GM18907 (cell line): ENCODE data around the gene UBTF.

ENCODE experiments used
- ATAC-seq: cut with Tn5 transposase; IDR thresholded peaks from one replicate; pipeline ENCODE4 v1.9.1; 2021; ENCODE audit warnings: mild to moderate bottlenecking, moderate library complexity; ENCODE audit not compliant: unreplicated experiment

Gene UBTF, protein sequence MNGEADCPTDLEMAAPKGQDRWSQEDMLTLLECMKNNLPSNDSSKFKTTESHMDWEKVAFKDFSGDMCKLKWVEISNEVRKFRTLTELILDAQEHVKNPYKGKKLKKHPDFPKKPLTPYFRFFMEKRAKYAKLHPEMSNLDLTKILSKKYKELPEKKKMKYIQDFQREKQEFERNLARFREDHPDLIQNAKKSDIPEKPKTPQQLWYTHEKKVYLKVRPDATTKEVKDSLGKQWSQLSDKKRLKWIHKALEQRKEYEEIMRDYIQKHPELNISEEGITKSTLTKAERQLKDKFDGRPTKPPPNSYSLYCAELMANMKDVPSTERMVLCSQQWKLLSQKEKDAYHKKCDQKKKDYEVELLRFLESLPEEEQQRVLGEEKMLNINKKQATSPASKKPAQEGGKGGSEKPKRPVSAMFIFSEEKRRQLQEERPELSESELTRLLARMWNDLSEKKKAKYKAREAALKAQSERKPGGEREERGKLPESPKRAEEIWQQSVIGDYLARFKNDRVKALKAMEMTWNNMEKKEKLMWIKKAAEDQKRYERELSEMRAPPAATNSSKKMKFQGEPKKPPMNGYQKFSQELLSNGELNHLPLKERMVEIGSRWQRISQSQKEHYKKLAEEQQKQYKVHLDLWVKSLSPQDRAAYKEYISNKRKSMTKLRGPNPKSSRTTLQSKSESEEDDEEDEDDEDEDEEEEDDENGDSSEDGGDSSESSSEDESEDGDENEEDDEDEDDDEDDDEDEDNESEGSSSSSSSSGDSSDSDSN

DNA sequence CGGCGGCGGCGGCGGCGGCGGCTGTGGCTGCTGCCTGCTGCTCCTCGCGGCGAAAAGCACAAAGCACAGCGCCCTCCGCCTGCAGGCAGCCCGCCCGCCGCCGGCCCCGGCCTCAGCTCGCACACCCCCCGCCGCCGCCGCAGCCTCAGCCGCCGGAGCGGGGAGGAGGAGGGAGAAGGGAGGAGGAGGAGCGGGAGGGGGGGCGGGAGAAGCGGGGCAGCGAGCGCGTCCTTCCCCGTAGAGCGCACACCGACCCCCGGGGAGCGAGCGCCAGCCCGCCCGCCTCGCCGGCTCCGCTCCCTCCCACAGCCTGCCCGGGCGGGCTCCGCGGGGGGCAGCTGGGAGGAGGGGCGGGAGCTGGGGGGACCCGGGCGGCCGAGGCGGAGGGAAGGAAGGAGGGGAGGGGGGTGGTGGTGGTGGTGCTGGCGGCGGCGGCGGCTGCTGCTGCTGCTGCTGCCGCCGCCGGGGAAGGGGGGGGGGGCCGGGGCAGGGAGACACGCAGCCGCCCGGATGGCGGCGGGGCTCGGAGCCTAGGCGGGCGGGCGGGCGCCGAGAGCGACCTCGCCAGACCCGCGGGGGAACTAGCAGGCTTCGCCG is at the start of gene UBTF:
UBTF (minus strand) TSS at position 60 of the 597 bp plus-strand sequence. CDS start 1,446 bp downstream, outside the sequence.
- peak; percentile 24 for ATAC-seq

GRCh38 chr17:44268709-44269534 is 49.4 kb upstream of the UBTF start:
- no peak for ATAC-seq

DNA sequence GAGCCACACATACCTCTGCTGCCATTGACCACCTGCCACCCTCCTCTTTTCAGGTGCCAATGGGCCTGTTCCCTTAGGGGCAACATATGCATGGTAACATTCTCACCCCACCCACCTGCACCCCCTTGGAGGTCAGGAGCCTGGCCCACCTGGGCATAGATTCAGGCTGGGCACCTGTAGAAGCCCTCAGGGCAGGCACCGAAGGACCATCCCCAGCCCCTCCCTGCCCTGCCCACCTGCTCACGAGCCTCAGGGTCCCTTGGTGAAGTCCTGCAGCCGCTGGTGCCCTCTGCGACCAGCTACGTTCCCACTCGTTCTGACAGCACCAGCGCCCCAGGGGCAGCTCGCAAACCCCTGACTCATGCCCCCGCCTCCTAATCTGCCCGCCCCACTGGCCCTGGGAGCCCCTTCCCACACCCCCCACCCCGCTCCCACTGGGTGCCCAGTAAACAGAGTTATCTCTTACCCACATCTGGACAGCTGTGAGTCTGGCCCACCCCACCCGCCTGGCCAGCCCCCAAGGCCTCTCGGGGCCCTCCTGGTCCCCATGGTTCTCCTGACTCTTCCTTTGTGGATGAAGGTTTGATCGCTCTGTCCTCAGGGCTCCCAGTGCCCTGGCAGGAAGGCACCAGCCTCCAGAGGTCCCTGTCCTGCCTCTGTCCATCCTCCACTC is 48.5 kb upstream of the UBTF start, which contains the start of gene SLC4A1:
SLC4A1 (minus strand) TSS at position 318 of the 673 bp plus-strand sequence. CDS start 5,269 bp downstream, outside the sequence.
- ATAC-seq, result no peak

GRCh38 chr17:44267165-44267455 is 47.6 kb upstream of the UBTF start:
- no peak for ATAC-seq

DNA sequence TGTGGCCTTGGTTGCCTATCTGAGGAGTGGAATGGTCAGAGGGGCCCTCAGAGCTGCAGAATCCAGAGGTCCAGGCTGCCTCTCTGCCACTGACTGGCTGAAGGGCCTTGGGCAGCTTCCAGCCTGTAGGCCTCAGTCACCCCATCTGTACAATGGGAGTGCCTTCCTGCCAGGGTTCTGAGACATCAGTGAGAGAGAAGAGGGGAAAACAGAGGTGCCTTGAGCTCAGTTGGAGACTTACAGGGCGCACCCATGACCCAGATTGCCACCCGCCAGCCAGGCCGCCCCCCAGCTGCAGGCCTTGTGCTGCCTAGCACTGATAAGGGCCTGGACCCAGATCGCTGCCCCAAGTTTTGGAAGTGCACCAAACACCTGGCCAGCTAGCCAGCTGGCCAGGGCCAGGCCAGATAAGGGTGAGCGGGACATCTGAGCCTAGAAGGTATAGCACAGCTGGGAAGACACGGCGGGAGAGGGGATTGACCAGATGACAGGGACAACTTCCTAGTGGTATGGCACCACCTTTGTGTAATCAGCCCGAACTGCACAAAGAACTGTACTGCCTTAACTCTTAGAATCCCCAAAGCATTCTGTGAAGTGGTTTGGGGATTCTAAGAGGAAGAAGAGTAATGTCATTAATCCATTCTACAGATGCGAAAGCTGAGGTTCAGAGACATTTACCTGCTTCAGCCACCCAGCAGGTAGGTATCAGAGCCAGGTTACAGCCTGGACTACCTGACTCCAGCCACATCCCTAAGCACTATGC is 47.1 kb upstream of the UBTF start:
- no peak for ATAC-seq

GRCh38 chr17:44263345-44263902 is 43.9 kb upstream of the UBTF start:
- ATAC-seq, result no peak

- no peak for ATAC-seq
Measured at GRCh38 chr17:44262654-44263225, 43.3 kb upstream of the UBTF start.

DNA sequence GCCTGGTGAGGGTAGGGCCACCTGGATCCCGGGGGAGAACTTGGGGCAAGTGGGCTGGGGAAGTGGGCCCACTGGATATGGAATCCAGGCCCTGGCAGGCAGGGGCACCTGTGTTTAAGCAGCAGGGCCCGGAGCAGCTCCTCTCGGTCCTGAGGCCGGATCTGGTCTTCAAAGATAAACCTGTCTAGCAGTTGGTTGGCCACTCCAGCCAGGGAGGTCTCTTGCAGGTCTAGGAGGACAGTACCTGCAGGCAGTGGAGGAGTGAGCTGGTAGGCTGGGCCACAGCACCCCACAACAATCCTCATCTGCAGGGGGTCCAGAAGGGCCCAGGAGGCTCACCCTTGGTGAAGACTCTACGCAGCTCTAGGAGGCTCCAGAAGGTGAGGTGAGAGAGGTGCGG is 40.8 kb upstream of the UBTF start:
- ATAC-seq, result no peak

DNA sequence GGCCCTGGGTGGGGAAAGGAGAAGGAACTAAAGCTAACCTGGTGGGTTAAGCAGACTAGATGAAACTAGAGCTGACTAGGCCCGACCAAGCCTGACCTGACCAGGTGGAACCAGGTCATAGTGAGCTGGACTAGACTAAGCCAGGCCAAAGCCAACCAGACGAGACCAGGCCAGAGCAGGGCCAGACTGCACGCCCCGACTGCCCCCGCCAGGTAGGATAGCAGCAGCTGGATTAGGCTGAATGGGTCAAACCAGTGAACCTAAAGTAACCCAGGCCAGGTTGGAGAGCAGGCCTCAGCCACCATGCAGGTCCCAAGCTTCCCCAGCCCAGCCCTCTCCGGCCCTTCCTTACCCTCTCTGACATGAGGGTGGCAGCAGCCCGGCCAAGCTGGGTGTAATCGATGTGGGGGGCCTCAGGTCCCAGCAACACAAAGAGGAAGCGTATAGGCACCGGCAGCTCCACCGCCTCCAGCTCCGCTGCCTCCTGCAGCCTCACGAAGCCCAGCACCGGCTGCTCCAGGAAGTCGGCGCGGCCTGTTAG is 39.4 kb upstream of the UBTF start:
- no peak for ATAC-seq

GRCh38 chr17:44257815-44258760 is 38.6 kb upstream of the UBTF start:
- no peak for ATAC-seq

GRCh38 chr17:44256671-44257070 is 37.2 kb upstream of the UBTF start:
- ATAC-seq, result no peak

DNA sequence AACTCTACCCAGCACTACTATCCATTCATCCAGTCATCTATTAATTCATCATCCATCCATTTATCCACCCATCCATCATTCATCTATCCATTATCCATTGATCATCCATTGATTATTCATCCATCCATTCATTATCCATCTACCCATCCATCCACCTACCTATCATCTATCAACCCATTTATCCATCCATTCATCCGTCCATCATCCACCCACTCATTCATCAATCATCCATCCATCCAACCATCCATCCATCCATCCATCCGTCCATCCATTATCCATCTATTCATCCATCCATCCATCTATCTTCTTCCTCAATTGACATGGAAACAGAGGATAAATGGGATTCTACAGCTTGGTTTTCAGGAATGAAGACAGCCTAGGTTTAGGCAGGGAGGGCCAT is 36.4 kb upstream of the UBTF start:
- no peak for ATAC-seq

GRCh38 chr17:44254361-44255095 is 35.1 kb upstream of the UBTF start:
- ATAC-seq, result no peak

DNA sequence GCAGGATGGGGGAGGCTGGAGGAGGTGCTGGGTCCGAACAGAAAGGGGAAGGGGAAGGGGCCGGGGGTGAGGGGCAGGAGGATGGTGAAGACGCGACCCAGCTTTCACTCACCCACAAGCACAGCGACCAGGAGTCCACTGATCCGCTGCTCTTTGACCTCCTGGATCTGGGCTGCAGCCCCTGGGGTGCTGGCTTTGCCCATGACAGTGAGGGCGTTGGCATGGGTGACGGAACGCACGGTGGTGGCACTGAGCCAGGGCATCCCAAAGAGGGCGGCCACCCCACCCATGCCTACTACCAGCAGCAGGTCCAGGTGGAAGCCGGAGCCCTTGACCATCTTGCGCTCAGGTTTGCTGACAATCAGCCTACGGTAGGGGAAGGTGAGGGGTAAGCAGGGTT is 33.5 kb upstream of the UBTF start:
- ATAC-seq, result no peak

GRCh38 chr17:44251062-44251461 is 31.6 kb upstream of the UBTF start:
- ATAC-seq, result no peak

DNA sequence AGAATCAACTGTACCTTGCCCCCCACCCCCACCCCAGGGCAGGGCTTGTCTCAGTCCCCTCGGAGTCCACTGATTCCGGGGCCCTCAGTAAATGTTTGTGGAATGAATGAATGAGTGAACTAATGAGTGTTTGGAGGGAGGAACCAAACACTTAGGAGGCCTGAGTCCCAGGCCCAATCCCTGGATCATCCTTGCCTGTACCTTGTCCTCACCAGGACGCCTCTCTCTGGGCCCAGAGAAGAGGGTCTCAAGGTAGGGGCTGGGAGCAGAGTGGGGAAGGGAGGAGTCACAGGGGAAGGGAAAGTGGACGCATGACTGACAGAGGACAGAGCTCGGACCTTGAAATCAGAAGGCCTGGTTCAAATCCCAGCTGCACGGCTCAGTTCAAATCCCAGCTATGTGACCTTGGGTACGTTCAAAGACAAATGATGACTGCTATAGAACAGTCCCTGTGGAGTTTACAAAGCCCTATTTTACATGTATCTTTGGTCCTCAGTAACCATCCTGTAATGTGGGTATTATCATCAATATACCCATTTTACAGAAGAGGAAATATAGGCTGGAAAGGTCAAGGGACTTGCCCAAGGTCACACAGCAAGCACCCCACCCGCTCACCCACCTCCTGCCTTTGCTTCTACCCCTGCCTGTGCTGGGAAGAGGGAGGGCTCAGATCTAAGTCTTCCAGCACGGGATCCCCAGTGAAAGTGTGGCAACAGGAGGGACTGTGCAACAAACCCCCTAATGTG is 30.2 kb upstream of the UBTF start:
- no peak for ATAC-seq
